DOHH2 (cell line): ENCODE results near the gene KCNIP3.

Source experiments
- H3F3A ChIP-seq: fragments of 200-600 bp; sonication (generic), shearing (Covaris generic); 2 replicates; pipeline ENCODE4 v1.6.0; 2016; ENCODE audit warnings: antibody characterized with exemption, mild to moderate bottlenecking; ENCODE audit not compliant: control insufficient read depth, insufficient read depth
- H3K27ac ChIP-seq: fragments of 200-600 bp; sonication (generic); 2 replicates; pipeline ENCODE4 v1.5.1; 2014; ENCODE audit warnings: low read depth, mild to moderate bottlenecking, low read length, moderate library complexity
- H3K27me3 ChIP-seq: fragments of 200-600 bp; sonication (generic); 2 replicates; pipeline ENCODE4 v1.6.1; 2014; ENCODE audit warnings: mild to moderate bottlenecking, low read length, mixed read lengths; ENCODE audit not compliant: control insufficient read depth
- H3K36me3 ChIP-seq: fragments of 200-600 bp; sonication (generic); 2 replicates; pipeline ENCODE4 v1.6.1; 2014; ENCODE audit warnings: mild to moderate bottlenecking, low read length, moderate library complexity, mixed read lengths; ENCODE audit not compliant: control insufficient read depth
- H3K4me1 ChIP-seq: fragments of 200-600 bp; sonication (generic); 2 replicates; pipeline ENCODE4 v1.6.1; 2014; ENCODE audit warnings: mild to moderate bottlenecking, low read length, mixed read lengths; ENCODE audit not compliant: control insufficient read depth
- H3K4me2 ChIP-seq: fragments of 200-600 bp; sonication (generic); 2 replicates; pipeline ENCODE4 v1.6.0; 2014; ENCODE audit warnings: mild to moderate bottlenecking, low read length, moderate library complexity
- H3K4me3 ChIP-seq: fragments of 200-600 bp; sonication (generic); 2 replicates; pipeline ENCODE4 v1.5.1; 2014; ENCODE audit warnings: mild to moderate bottlenecking, low read length, mixed read lengths
- H3K79me2 ChIP-seq: fragments of 200-600 bp; sonication (generic); 2 replicates; pipeline ENCODE4 v1.6.1; 2014; ENCODE audit warnings: mild to moderate bottlenecking, low read length, mixed read lengths; ENCODE audit not compliant: control insufficient read depth
- H3K9me2 ChIP-seq: fragments of 200-600 bp; sonication (generic); replicated peaks from 2 replicates; pipeline ENCODE4 v1.6.1; 2014; ENCODE audit warnings: mild to moderate bottlenecking, low read length, mixed read lengths; ENCODE audit not compliant: control insufficient read depth
- H3K9me3 ChIP-seq: fragments of 200-600 bp; sonication (generic); 2 replicates; pipeline ENCODE4 v1.6.1; 2014; ENCODE audit warnings: antibody characterized with exemption, low read length, mixed read lengths; ENCODE audit not compliant: control insufficient read depth, insufficient read depth
- H4K20me1 ChIP-seq: fragments of 200-600 bp; sonication (generic); 2 replicates; pipeline ENCODE4 v1.6.0; 2014; ENCODE audit warnings: low read depth, mild to moderate bottlenecking, antibody characterized with exemption, low read length, moderate library complexity; ENCODE audit not compliant: control insufficient read depth, insufficient read depth
- EZH2phosphoT487 ChIP-seq: fragments of 200-600 bp; sonication (generic); IDR thresholded peaks from 2 replicates; pipeline ENCODE4 v1.6.1; 2017; ENCODE audit warnings: borderline replicate concordance, mild to moderate bottlenecking, antibody characterized with exemption, low read length, moderate library complexity, mixed read lengths
- TF ChIP-seq, protein P1 (sequence below): fragments of 200-600 bp; sonication (generic); IDR thresholded peaks from one replicate; pipeline ENCODE4 v1.5.1; 2014; ENCODE audit warnings: antibody characterized with exemption, mild to moderate bottlenecking, low read depth, low read length; ENCODE audit not compliant: poor library complexity, severe bottlenecking

The KCNIP3 gene

GRCh38 chr2:95317665-95318425, 20.7 kb downstream of the KCNIP3 start:
- H3K9me2 ChIP-seq = no peaks in the 10 kb centered on the region
- H3K4me1 ChIP-seq = no peaks in the 10 kb centered on the region
- no peaks in the 10 kb centered on the region for H3K36me3 ChIP-seq
- no peaks in the 10 kb centered on the region for H4K20me1 ChIP-seq
- H3K4me2 ChIP-seq = no peak overlapping the region
- no peaks in the 10 kb centered on the region for H3K9me3 ChIP-seq
- H3K27me3 ChIP-seq = no peaks in the 10 kb centered on the region
- no peak for TF ChIP-seq EZH2phosphoT487
- TF ChIP-seq, protein P1, sequence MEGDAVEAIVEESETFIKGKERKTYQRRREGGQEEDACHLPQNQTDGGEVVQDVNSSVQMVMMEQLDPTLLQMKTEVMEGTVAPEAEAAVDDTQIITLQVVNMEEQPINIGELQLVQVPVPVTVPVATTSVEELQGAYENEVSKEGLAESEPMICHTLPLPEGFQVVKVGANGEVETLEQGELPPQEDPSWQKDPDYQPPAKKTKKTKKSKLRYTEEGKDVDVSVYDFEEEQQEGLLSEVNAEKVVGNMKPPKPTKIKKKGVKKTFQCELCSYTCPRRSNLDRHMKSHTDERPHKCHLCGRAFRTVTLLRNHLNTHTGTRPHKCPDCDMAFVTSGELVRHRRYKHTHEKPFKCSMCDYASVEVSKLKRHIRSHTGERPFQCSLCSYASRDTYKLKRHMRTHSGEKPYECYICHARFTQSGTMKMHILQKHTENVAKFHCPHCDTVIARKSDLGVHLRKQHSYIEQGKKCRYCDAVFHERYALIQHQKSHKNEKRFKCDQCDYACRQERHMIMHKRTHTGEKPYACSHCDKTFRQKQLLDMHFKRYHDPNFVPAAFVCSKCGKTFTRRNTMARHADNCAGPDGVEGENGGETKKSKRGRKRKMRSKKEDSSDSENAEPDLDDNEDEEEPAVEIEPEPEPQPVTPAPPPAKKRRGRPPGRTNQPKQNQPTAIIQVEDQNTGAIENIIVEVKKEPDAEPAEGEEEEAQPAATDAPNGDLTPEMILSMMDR = no peak
- H3K79me2 ChIP-seq = no peaks in the 10 kb centered on the region
- H3F3A ChIP-seq = no peaks in the 10 kb centered on the region
- H3K4me3 ChIP-seq = no peak overlapping the region
- no peak overlapping the region for H3K27ac ChIP-seq

DNA sequence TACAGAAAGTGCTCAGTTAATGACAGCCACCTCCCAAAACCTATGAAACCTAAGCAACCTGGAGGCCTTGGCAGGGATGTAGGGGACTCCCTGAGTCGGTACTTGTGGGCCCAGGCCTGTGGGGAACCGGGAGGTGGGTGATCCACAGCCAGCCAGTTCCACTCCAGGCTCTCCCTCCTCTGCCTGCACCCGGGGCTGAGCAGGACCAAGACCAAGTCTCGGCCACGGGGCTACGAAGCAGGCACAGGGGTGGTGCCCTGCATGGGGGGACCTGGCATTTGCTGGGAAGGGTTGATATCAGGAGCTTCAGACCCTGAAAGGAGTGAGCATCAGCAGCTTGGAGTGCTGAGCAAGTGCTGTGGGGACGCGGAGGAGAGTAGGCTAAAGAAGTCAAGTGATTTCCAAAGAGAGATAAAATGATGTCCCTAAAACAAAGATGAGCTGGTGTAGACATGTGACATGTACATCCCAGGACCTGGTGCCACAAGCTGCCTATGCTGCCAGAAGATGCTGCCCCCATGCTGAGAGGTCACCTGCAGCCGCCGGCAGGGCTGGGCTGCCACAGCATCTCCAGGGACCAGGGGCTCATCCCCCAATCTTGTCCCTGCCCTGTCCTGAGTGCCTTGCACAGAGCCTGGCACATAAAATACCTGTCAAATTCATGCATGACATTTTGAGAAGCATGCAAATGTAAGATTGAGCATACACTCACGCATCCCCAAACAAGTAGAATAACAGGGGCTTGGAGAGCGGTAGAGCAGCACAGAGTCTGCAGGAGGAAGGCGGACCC, 21.5 kb downstream of the KCNIP3 start:
- no peaks in the 10 kb centered on the region for H4K20me1 ChIP-seq
- H3F3A ChIP-seq = no peaks in the 10 kb centered on the region
- H3K4me3 ChIP-seq = no peak overlapping the region
- no peaks in the 10 kb centered on the region for H3K27me3 ChIP-seq
- TF ChIP-seq, protein P1 = no peak
- TF ChIP-seq EZH2phosphoT487 = no peak
- H3K4me2 ChIP-seq = no peak overlapping the region
- no peaks in the 10 kb centered on the region for H3K4me1 ChIP-seq
- no peaks in the 10 kb centered on the region for H3K36me3 ChIP-seq
- H3K9me2 ChIP-seq = no peaks in the 10 kb centered on the region
- H3K27ac ChIP-seq = no peak overlapping the region
- no peaks in the 10 kb centered on the region for H3K79me2 ChIP-seq
- H3K9me3 ChIP-seq = no peaks in the 10 kb centered on the region

DNA sequence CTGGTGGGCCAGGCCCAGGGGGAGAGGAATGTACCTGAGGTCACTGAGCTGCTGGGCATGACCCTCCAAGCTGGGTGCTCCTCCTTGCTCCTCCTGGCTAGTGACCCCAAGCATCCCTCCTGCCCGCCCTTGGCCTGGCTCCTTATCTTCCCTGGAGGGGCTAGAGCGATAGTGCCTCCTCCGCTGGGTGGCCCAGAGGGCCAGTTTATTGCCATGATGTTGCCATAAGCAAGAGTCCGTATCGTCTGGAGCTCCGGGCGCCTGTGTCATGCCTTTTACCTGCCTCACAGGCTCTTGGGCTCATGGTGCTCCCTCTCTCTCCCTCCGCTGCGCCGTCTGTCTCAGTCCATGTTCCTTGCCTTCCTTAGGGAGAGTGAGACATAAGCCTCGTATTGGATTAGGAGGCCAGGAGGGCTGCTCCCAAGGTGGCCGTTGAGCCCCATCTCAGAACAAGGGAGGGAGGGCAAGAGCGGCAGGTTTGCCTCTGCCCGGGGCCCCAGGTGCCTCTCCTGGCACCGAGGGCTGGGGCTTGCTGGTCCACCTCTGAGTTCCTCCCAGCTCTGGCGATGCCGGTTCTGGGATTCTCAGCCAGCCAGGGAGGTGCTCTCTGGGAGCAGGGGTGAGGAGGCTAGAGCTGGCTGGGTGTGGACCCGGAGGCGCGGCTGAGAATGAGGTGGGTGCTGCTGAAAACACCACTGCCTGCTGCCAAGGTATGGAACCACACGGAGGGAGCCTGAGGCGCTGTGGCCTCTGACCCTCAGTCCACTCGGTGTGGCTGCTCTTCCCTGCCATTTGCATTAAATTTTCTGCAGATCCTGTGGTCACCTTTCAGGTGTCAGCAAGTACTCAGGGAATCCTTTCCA, 22.6 kb downstream of the KCNIP3 start:
- Histone ChIP-seq H3K4me1 (no peaks in the 10 kb centered on the region), H3K9me3 (no peaks in the 10 kb centered on the region), H4K20me1 (no peaks in the 10 kb centered on the region), H3K27me3 (no peaks in the 10 kb centered on the region), H3K27ac (no peak overlapping the region), H3K9me2 (no peaks in the 10 kb centered on the region), H3K4me3 (no peak overlapping the region), H3K36me3 (no peaks in the 10 kb centered on the region), H3K79me2 (no peaks in the 10 kb centered on the region), H3F3A (no peaks in the 10 kb centered on the region), H3K4me2 (no peak overlapping the region)
- TF ChIP-seq, protein P1 = no peak
- no peak for TF ChIP-seq EZH2phosphoT487
